NCI-H1092 (cell line): ENCODE results near the gene UQCC2.

Experiments
- DNase-seq: peaks from one replicate; lab custom pipeline; 2025; lab: John Stamatoyannopoulos, UW

Gene UQCC2

DNA sequence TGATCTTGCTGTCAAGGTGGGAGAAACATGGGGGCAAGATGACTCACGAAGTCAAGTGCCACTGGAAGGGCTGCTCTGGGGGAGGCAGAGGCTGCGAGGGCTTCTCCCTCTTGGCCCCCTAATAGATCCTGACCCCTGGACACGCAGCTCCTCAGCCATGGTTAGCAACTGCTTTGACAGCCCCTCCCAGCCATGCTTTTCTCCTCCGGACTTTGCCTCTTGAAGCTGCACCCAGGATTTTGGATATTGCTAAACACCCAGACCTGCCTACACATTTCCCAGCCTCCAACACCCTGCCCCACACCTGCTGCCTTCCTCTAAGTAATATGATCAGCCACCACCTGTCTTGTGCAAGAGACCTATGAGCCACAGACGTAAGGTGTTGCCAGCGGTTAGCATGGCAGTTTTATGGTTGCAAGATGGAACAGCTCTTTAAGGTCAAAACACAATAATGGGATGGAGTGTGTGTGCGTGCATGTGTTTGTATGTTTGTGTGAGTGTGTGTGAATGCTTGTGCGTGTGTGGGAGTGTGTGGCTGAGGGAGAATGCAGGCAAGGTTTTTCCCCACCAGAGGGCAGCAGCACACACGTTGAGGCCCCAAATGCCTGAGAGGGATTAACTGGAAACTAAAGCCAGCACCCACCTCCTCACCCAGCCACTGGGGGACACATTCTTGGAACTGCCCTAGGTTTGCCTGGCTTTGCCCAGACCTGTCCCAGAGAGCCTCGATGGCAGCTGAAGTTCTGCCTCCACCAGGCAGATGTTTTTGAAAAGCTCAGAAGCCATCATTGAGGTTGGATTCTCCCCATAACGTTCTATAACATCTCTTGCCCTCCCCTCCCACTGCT, 32.7 kb upstream of the UQCC2 start:
- peak; percentile 46 for DNase-seq

DNA sequence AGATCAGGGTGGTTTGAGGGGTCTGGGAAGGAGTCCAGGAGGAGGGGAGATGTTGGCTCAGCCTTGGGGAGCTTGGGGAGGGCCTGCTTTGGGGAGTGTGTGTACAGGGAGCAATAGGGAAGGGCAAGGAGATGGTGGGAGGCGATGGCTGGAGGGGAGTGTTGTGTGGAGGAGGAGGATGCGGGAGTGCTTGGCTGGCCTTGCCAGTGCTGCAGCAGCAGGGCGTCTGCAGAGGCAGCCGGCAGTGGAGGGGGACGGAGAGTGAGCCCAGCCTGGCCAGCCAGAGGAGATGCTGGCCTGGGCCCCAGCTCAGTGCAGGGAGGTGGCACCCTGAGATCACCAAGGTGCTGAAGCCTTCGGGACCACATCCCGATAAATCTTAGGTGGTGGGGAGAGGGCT, 31.3 kb upstream of the UQCC2 start:
- DNase-seq: peak; percentile 27

DNA sequence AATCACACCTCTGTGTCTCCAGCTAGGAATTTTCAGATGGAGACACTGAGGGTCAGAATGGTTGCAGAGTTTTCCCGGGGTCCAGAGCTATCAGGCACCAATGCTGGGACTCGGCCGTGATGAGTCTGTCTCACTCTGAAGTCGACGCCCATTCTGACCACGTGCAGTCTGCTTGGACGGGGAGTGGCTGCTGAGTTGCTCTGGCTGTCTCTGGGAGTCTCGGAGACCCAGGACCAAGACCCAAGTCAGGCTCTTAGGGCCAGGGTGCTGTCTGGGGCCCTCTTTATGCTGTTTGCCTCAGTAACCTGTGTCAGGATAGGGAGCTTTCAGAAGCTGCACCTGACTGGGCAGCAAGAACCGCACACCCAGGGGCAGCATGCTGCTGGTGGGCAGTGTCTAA, 30.6 kb upstream of the UQCC2 start:
- no peak for DNase-seq

DNA sequence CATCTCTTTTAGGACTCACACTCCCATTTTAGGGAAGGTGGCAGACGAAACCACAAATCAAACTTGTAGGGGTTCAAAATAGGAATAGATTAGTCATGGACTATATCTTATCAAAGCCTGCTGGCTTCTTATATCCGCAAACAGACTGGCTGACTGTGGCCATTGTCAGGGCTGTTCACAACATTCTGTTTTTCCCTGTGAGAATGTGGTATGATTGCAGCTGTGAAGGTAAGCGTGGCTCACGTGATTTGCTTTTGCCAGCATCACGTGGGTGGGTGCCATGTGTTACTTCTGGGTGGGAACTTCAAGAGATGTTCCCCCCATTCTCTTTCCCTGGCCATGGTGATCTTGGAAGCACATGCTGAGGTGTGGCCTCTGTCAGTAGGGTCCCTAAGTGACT, 29.3 kb upstream of the UQCC2 start:
- no peak for DNase-seq

DNA sequence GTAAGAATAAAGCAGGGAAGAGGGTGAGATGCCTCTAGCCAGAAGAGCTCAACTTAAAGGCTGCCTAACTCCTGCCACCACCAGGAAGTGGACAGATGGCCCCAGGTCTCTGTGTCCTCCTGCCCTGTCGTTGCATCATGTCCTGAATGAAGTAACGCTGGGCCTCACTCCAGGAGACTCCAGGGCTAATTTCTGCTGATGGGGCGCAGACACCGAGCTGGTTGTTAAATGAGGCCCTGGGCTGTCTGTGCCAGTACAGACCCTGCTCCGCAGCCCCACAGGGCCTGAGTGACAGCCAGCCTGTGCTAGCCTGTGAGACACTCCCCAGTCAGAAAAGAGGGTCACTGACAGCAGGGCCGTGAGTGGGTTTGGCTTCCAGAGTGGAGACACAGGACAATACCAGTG, 28.7 kb upstream of the UQCC2 start:
- DNase-seq: no peak

DNA sequence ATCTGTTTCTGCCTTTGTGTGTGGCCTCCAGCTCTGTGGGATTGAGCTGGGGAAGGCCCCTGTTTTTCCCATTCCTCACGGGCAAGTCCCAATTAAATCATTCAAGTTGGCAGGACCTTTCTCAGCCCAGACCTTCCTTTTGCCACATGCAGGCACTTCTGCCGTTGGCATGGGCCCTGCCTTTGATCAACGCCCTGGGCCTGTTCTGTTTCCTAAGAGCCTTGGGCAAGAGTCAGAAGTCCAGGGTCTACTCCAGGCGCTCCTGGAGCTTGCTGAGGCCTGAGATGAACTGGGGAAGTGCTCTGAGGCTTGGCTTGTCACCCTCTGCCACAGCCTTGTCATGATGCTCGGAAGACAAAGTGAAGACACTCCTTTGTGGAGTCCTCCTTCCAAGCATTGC, 28.1 kb upstream of the UQCC2 start:
- no peak for DNase-seq

DNA sequence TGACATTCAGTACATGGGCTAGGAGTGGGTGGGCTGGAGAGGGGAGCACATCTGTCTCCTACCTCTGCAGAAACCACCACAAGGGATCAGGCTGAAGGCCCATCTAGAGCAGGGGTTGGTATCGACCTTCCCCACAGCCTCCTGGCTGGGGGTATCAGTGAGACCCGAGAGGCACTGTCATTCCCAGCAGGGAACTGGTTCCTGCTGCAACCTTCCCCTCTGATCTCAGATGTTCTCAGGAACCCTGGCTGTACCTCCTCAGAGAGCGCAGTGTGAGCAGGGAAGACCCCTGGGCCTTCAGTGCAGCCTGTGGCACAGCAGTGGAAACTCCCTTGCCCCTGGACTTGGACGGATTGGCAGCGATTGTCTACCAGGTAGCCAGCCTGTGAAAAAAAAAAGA, 27.4 kb upstream of the UQCC2 start:
- DNase-seq: no peak

DNA sequence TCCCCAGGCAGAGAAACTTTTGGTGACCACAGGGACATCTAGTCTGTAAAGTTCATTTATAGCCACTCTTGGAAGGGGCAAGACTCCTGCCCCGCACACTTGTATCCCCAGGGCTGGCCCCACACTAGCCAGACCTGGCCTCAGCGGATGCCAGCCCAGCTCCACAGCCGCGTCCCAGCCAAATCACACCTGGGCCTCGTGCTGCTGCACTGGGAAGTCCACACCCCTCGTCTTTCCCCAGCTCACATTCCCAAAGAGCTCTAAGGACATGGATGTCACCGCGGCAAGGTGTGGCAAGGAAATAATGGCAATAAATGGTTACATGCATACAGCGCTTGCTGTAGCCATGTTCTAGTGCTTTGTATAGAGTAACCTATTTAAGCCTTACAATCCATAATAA, 26.7 kb upstream of the UQCC2 start:
- no peak for DNase-seq

DNA sequence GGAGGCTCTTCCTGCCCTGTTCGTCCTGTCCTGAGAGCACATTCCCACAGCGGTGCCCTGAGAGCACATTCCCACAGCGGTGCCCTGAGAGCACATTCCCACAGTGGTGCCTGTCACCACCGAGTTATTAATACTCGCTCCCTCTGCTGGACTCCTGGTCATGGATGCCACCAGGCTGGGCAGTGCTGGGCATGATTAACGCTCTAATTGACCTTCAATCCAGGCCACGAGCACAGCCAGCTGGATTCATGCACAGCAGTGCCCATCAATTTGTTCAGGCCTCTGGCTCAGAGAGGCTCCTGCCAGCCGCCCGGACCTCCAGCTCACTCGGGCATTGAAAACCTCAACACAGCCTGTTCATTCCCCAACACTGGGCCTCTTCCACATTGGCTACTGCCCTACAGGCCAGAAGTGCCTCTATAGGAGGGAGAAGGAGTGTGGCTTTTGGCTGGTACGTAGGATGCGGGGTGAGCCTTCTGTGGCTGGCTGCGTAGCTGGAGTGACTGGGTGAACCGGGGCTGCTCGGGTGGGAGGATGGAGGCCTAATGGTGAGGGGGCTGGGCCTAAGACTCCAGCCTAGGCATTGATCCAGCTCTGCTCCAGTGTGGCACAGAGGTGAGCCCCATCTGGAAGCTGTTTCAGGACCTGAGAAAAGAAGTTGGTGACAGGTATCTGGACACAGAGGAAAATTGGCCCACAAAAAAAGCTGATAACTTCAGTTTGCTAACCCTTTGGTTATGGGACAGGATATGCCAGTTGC, 25.9 kb upstream of the UQCC2 start:
- DNase-seq: no peak

DNA sequence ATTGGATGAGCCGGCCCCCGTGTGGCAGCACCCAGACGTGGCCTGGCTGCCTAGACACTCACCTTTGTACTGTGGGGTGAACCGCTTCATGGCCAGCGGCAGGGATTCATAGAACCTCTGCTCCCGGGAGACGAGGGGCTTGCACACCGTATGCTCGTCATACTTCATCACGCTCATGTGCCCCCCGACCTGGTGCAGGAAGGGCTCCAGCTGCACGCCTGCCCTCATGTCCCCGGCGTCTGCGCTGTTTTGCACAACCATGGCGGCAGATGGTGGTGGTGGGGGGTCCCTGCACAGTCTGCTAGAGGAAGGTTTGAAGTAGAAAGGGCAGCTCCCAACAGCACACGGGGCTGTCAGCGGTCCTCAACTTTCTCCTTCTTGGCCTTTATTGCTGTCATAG, 23.7 kb upstream of the UQCC2 start:
- no peak for DNase-seq

DNA sequence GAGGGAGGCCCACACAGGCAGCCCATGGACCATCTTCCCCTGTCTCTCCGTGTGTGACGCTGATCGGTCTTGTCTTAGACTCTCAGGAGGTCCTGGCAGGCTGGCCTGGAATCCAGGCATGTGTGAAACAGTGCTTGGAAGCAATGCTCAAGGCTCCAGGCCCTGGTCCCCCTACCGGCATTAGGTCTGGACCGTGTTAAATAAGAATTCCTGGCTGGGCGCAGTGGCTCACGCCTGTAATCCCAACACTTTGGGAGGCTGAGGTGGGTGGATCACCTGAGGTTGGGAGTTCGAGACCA, 22.2 kb upstream of the UQCC2 start:
- DNase-seq: no peak

DNA sequence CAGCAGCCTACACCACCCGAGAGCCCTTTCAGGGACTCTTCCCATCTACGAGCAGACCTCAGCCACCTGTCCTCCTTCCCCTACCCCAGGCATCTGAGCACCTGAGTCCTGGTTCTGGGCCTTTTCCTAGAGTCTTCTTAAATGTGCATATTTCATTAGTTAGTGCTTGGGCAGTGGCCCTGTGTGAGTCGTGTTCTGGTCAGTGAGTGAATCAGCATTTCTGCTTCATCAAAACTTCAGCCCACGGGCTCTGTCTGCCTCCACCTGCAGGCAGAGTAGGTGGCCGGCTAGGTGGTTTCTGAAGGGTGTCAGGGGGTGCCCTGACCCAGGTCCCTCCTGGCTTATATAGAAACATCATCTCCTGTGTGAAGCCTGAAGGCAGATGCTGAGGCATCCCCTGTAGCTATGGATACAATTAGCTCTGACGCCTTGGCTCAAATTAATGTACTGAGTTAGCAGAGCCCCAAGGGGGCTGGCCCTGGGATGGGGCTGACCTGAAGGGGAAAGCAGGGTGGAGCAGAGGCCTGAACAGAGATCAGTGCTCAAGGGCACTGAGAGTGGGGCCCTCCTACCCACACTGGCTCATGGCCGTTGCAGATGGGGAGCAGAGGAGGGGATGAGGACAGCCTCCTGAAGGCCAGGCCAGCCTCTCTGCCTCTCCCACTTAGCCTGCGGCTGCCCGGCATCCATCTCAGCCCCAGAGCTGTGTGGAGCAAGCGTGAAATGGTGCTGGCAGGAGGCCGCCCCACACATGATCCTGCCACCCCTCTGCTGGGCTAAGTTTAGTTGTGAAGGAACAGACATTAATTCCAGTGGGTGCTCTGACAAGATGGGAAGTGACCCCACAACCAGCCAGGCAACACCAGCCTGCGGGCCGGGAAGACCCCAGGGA, 21.6 kb upstream of the UQCC2 start:
- no peak for DNase-seq

DNA sequence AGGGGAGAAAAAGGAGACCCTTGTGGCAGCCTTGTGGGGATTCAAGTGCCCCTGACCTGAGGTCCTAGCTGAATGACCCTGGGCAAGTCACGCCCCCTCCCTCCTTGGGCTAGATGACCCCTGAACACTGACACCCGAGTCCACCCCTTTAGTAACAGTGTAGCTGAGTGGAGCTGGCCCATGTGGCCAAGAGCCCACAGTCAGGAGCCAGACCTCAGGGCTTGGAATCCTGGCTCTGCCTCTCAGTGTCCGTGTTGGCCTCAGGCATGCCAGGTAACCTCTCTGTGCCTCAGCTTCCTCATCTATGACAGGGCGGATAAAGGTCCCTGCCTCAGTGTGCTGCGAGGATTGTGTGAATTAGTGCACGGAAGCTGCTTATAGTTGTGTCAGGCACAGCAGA, 20.9 kb upstream of the UQCC2 start:
- no peak for DNase-seq

DNA sequence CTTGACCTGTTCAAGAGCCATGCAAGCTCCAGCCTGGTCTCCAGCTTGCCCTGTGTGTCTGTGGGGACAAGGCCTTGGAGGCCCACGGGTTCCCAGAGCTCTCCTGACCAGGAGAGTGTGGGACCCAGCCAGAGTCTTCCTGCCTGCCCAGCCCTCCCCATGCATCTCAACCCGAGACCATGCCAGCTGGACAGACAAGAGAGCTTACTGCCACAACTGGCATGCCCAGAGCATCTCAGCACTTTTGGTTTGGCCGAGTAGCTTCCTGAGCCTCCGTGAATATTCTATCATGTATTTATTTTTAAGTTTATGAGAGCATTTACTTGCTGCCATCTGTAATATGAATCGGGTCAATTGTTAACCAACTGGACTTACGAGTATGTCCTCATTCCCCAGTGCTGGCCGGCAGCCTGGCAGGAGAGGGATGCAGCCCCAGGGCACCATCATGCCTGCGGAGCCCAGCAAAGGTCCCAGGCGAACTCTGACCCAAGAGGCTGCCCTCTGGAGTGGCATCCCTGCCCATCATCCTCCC, 20.3 kb upstream of the UQCC2 start:
- no peak for DNase-seq

DNA sequence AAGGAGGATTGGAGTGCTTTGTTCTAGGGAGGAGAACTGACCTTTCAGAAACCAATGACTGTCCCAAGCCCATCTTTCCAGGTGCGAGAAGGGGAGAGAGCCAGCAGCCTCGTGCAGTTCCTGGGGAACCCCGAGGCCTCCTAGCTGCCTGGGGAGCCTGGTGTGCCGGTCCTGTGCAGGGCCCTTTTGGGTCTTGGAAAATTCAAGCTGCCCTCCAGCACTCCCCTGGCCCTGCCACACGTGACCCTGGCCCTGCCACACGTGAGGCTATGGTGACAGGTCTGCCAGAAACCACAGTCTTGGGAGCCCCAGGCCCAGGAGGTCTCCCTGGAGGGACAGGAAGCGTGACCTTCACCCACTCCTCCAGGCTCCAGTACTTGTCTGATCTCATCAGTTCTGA, 19.5 kb upstream of the UQCC2 start:
- DNase-seq: no peak

DNA sequence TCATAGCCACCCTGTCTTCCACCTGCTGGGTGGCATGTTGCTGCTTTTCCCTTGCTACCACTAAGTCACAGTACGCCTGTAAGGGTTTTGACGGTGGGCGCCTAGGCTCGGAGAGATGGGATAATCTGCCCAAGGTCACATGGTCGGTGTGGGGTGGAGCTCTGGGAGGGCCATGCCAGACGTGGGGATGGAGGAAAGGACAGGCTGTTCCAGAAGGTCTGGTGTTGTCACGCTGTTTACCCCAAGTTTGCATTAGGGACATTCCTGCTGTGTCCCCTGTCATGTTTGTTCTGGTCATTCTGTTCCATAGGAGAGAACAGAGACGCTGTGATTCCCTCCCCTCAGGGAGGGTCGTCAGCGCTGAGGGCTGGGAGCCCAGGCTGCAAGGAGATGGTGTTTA, 19.1 kb upstream of the UQCC2 start:
- DNase-seq: no peak

DNA sequence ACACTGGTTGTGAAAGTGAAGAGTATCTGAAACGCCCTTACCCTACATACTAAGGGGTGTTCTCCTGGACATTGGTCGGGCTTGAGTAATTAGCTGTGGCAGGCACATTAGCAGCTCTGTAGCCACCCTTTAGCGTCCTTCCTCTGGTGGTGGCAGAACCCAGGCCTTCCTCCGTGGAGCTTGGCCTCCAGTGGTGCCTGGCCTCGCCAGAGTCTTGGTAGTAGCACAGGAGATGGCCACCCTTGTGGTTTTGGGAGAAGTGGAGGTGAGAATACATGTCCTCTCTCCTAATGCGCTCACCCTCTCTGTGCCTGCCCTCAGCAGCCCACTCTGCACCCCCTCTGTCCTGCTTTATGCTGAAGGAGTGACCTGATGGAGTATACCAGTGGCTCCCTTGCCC, 17.6 kb upstream of the UQCC2 start:
- DNase-seq: no peak

DNA sequence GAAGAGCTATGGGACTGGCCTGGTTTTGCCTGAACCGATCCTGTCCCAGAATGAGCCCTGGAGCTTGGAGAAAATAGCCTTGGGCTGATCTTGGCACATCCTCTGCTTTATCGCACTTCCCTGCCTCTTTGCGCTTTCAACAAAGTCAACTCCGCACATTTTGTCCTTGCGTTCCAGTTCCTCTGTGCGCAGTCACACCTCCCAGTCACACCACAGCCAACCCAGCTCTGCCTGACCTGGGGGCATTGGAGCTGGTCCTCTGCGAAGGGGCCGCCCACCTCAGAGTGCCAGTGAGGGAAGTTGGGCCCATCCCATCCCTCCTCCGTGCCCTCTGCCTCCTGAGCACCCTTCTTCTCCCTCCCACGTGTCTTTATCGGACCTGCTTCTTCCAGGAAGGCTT, 16.9 kb upstream of the UQCC2 start:
- DNase-seq: no peak

DNA sequence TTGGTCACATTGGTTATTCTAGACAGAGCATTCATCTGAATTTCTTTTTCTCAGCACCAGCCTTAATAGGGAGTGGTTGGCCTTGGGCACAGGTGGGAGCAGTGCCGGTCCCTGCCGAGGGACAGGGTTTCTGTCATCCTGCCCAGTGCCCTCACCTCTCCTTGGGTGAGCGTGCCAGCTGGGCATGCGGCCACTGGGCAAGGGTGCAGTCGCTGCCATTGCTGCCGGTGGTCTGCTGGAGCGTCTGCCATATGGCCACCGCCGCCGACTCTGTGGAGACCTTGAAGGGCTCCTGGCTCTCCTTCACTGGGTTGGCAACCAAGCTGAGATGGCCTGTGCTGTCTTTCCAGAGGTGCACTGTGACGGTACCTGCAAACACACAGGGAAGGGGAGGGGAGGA, 16.4 kb upstream of the UQCC2 start:
- no peak for DNase-seq

DNA sequence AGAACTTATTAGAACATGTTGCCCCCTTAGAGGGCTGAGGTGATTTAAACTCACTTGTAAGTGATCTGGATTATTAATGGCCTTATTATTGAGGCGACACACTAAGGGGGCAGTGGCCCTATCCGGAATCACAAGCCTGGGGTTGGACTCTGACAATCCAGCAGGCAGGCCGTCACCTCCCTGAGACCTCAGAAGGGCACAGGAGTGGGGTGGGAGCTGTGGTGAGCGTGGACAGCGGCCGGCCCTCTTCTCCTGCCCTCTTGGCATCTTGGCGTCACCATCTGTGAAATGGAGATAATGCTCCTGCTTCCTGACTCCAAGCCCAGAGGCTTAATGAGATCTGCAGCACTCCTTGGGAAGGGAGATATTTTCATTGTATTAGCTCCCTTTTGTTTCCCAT, 15.6 kb upstream of the UQCC2 start:
- DNase-seq: no peak

DNA sequence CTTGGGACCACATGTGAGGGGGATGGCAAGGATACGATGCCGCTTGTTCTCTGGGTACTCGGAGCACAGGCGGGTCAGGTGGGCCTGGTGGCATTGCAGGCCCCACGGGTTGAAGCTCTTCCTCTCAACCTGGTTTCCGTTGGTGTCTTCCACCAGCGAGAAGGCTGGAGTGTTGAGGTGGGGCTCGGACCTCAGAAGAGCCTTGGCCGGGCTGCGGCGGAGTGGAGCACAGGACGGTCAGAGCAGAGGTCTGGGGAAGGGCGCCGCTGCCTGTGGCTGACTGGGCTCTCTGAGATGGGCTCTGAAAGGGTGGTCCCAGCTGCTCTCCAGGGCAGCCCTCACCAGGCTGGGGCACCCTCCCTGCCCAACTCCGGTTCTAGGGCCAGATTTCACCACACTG, 15.2 kb upstream of the UQCC2 start:
- no peak for DNase-seq

DNA sequence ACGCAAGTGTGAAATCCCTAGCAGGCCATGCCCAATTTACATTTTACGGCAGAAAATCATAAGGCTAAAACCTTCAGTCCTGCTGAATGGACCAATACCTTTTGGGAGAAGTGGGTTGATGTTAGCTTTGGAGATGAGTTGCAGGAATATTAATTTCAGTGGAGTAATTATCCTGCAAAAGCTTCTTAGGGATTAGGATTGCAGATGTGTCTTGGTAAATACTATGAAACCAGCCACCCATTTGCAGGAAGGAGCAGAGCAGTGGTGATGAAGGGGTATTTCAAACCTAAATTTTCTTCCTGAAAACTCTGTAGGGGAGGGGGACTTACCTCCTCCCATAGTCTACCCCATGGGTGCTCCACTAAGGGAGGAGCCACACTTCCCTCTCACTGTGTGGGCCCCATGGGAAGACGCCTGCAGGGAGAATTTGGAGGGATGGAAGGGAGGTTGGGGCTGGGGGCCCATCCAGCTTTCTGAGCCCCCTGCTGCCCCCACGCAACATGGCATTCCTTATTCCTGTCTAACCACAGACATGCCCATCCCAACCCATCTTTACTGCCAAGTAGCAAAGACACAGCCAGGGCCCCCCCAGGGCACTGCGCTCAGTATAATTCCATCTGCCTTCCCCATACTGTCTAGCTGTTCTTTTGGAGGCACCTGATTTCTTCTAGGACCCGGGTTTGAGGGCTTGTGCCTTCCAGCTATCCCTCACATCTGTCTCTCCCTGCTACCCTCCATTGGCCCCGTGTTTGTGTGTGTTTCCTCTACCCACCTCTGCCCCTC, 14.6 kb upstream of the UQCC2 start:
- no peak for DNase-seq
